ENCODE results near the gene SELENOS.

SELENOS gene

GRCh38 chr15:101240358-101240757 lies 36.9 kb downstream of the SELENOS start:
- Histone ChIP-seq H3K4me3 (ENCODE audit: insufficient read depth in 1 of 2, low read depth in 1 of 2, low read length in 2 of 2) (peak overlapping the region in 1 of 2 experiments; percentile 47), H4K8ac (ENCODE audit: low read length) (no peak overlapping the region), H3K23ac (ENCODE audit: low read length in 2 of 2) (no peak overlapping the region), H2AFZ (ENCODE audit: low read depth, low read length) (no peak overlapping the region), H3K14ac (ENCODE audit: low read length in 2 of 2) (no peak overlapping the region), H3K79me1 (replicated peaks; ENCODE audit: low read length, poor library complexity, severe bottlenecking) (no peaks in the 10 kb centered on the region), H2BK120ac (ENCODE audit: low read depth, low read length) (no peak overlapping the region), H3K27me3 (ENCODE audit: control insufficient read depth in 1 of 2, insufficient read depth in 1 of 2, low read length in 2 of 2) (no peaks in the 10 kb centered on the region), H2BK15ac (ENCODE audit: low read depth, poor library complexity, severe bottlenecking) (no peak overlapping the region), H3K27ac (ENCODE audit: low read length, poor library complexity, severe bottlenecking) (no peak overlapping the region), H3K4ac (ENCODE audit: low read depth in 1 of 2, low read length in 2 of 2) (no peak overlapping the region), H4K91ac (ENCODE audit: low read length) (no peak overlapping the region), H3K9ac (ENCODE audit: low read length) (no peak overlapping the region), H3K18ac (ENCODE audit: low read depth in 1 of 2, low read length in 2 of 2) (no peak overlapping the region), H3K4me2 (ENCODE audit: low read length, poor library complexity, severe bottlenecking) (no peak overlapping the region), H2BK5ac (ENCODE audit: low read depth, low read length, poor library complexity, severe bottlenecking) (no peak overlapping the region), H2BK12ac (ENCODE audit: low read length in 2 of 2) (no peak overlapping the region), H3K36me3 (ENCODE audit: control insufficient read depth in 1 of 2, insufficient read depth in 2 of 2, low read depth in 1 of 2, low read length in 2 of 2) (peaks cover 19 to 28% of the 10 kb centered on the region in 2 experiments), H3K9me3 (ENCODE audit: control insufficient read depth, low read length) (no peaks in the 10 kb centered on the region), H3K4me1 (ENCODE audit: control insufficient read depth, insufficient read depth, low read depth, low read length) (peaks cover 17% of the 10 kb centered on the region), H2AK5ac (ENCODE audit: low read length, severe bottlenecking) (no peak overlapping the region)
- DNase-seq, result no peak
- 87% methylated on average over 4 of the region's 5 CpGs for WGBS

- no peak overlapping the region for H4K8ac ChIP-seq (ENCODE audit: low read length)
- peaks cover 19 to 34% of the 10 kb centered on the region in 2 experiments for H3K36me3 ChIP-seq (ENCODE audit: control insufficient read depth in 1 of 2, insufficient read depth in 2 of 2, low read depth in 1 of 2, low read length in 2 of 2)
- no peak overlapping the region for H3K14ac ChIP-seq (ENCODE audit: low read length in 2 of 2)
- peaks cover 15% of the 10 kb centered on the region for H3K4me1 ChIP-seq (ENCODE audit: control insufficient read depth, insufficient read depth, low read depth, low read length)
- H3K4me2 ChIP-seq (ENCODE audit: low read length, poor library complexity, severe bottlenecking), result no peak overlapping the region
- no peak overlapping the region for H2BK5ac ChIP-seq (ENCODE audit: low read depth, low read length, poor library complexity, severe bottlenecking)
- H2BK120ac ChIP-seq (ENCODE audit: low read depth, low read length), result no peak overlapping the region
- no peak overlapping the region for H2BK15ac ChIP-seq (ENCODE audit: low read depth, poor library complexity, severe bottlenecking)
- no peak overlapping the region for H3K9ac ChIP-seq (ENCODE audit: low read length)
- H3K27ac ChIP-seq (ENCODE audit: low read length, poor library complexity, severe bottlenecking), result no peak overlapping the region
- no peak overlapping the region for H3K23ac ChIP-seq (ENCODE audit: low read length in 2 of 2)
- H3K27me3 ChIP-seq (ENCODE audit: control insufficient read depth in 1 of 2, insufficient read depth in 1 of 2, low read length in 2 of 2), result no peaks in the 10 kb centered on the region
- no peak overlapping the region for H3K4ac ChIP-seq (ENCODE audit: low read depth in 1 of 2, low read length in 2 of 2)
- H4K91ac ChIP-seq (ENCODE audit: low read length), result no peak overlapping the region
- peak overlapping the region in 1 of 2 experiments; percentile 47 for H3K4me3 ChIP-seq (ENCODE audit: insufficient read depth in 1 of 2, low read depth in 1 of 2, low read length in 2 of 2)
- no peak overlapping the region for H2BK12ac ChIP-seq (ENCODE audit: low read length in 2 of 2)
- H3K9me3 ChIP-seq (ENCODE audit: control insufficient read depth, low read length), result no peaks in the 10 kb centered on the region
- H2AFZ ChIP-seq (ENCODE audit: low read depth, low read length), result no peak overlapping the region
- H3K18ac ChIP-seq (ENCODE audit: low read depth in 1 of 2, low read length in 2 of 2), result no peak overlapping the region
- 93% methylated on average over 5 of the region's 6 CpGs for WGBS
- H2AK5ac ChIP-seq (ENCODE audit: low read length, severe bottlenecking), result no peak overlapping the region
- DNase-seq, result no peak
- peaks cover 3% of the 10 kb centered on the region for H3K79me1 ChIP-seq (replicated peaks; ENCODE audit: low read length, poor library complexity, severe bottlenecking)
These were observed 37.6 kb downstream of the SELENOS start for GRCh38 chr15:101239724-101240136.

GRCh38 chr15:101237251-101237650 lies 40.0 kb downstream of the SELENOS start:
- no peak overlapping the region for H2AK5ac ChIP-seq (ENCODE audit: low read length, severe bottlenecking)
- H4K91ac ChIP-seq (ENCODE audit: low read length), result no peak overlapping the region
- no peak overlapping the region for H4K8ac ChIP-seq (ENCODE audit: low read length)
- no peak overlapping the region for H3K4ac ChIP-seq (ENCODE audit: low read depth in 1 of 2, low read length in 2 of 2)
- no peak overlapping the region for H2AFZ ChIP-seq (ENCODE audit: low read depth, low read length)
- no peak overlapping the region for H3K9ac ChIP-seq (ENCODE audit: low read length)
- peaks cover 18 to 50% of the 10 kb centered on the region in 2 experiments for H3K36me3 ChIP-seq (ENCODE audit: control insufficient read depth in 1 of 2, insufficient read depth in 2 of 2, low read depth in 1 of 2, low read length in 2 of 2)
- no peak overlapping the region for H3K18ac ChIP-seq (ENCODE audit: low read depth in 1 of 2, low read length in 2 of 2)
- H3K9me3 ChIP-seq (ENCODE audit: control insufficient read depth, low read length), result no peaks in the 10 kb centered on the region
- H2BK15ac ChIP-seq (ENCODE audit: low read depth, poor library complexity, severe bottlenecking), result no peak overlapping the region
- H2BK12ac ChIP-seq (ENCODE audit: low read length in 2 of 2), result no peak overlapping the region
- DNase-seq, result no peak
- H3K4me1 ChIP-seq (ENCODE audit: control insufficient read depth, insufficient read depth, low read depth, low read length), result peaks cover 10% of the 10 kb centered on the region
- peaks cover 5% of the 10 kb centered on the region for H3K79me1 ChIP-seq (replicated peaks; ENCODE audit: low read length, poor library complexity, severe bottlenecking)
- no peak overlapping the region for H2BK5ac ChIP-seq (ENCODE audit: low read depth, low read length, poor library complexity, severe bottlenecking)
- H2BK120ac ChIP-seq (ENCODE audit: low read depth, low read length), result no peak overlapping the region
- H3K14ac ChIP-seq (ENCODE audit: low read length in 2 of 2), result no peak overlapping the region
- H3K23ac ChIP-seq (ENCODE audit: low read length in 2 of 2), result no peak overlapping the region
- no peaks in the 10 kb centered on the region for H3K27me3 ChIP-seq (ENCODE audit: control insufficient read depth in 1 of 2, insufficient read depth in 1 of 2, low read length in 2 of 2)
- H3K27ac ChIP-seq (ENCODE audit: low read length, poor library complexity, severe bottlenecking), result no peak overlapping the region
- no peak overlapping the region for H3K4me2 ChIP-seq (ENCODE audit: low read length, poor library complexity, severe bottlenecking)
- WGBS, result 97% methylated on average over 12 of the region's 12 CpGs
- no peak overlapping the region for H3K4me3 ChIP-seq (ENCODE audit: insufficient read depth in 1 of 2, low read depth in 1 of 2, low read length in 2 of 2)

GRCh38 chr15:101233651-101234280 lies 43.5 kb downstream of the SELENOS start:
- no peak for DNase-seq
- no peak overlapping the region for H2BK12ac ChIP-seq (ENCODE audit: low read length in 2 of 2)
- peaks cover 7% of the 10 kb centered on the region for H3K4me1 ChIP-seq (ENCODE audit: control insufficient read depth, insufficient read depth, low read depth, low read length)
- no peaks in the 10 kb centered on the region for H3K9me3 ChIP-seq (ENCODE audit: control insufficient read depth, low read length)
- H3K79me1 ChIP-seq (replicated peaks; ENCODE audit: low read length, poor library complexity, severe bottlenecking), result peaks cover 8% of the 10 kb centered on the region
- H4K91ac ChIP-seq (ENCODE audit: low read length), result no peak overlapping the region
- no peaks in the 10 kb centered on the region for H3K27me3 ChIP-seq (ENCODE audit: control insufficient read depth in 1 of 2, insufficient read depth in 1 of 2, low read length in 2 of 2)
- H3K36me3 ChIP-seq (ENCODE audit: control insufficient read depth in 1 of 2, insufficient read depth in 2 of 2, low read depth in 1 of 2, low read length in 2 of 2), result peaks cover 16 to 61% of the 10 kb centered on the region in 2 experiments
- H3K9ac ChIP-seq (ENCODE audit: low read length), result no peak overlapping the region
- H3K4me3 ChIP-seq (ENCODE audit: insufficient read depth in 1 of 2, low read depth in 1 of 2, low read length in 2 of 2), result no peak overlapping the region
- 97% methylated on average over 5 of the region's 5 CpGs for WGBS
- no peak overlapping the region for H3K27ac ChIP-seq (ENCODE audit: low read length, poor library complexity, severe bottlenecking)
- no peak overlapping the region for H3K4me2 ChIP-seq (ENCODE audit: low read length, poor library complexity, severe bottlenecking)
- no peak overlapping the region for H3K14ac ChIP-seq (ENCODE audit: low read length in 2 of 2)
- no peak overlapping the region for H2BK120ac ChIP-seq (ENCODE audit: low read depth, low read length)
- no peak overlapping the region for H2AFZ ChIP-seq (ENCODE audit: low read depth, low read length)
- H2BK15ac ChIP-seq (ENCODE audit: low read depth, poor library complexity, severe bottlenecking), result no peak overlapping the region
- no peak overlapping the region for H3K23ac ChIP-seq (ENCODE audit: low read length in 2 of 2)
- H2BK5ac ChIP-seq (ENCODE audit: low read depth, low read length, poor library complexity, severe bottlenecking), result no peak overlapping the region
- H4K8ac ChIP-seq (ENCODE audit: low read length), result no peak overlapping the region
- H3K18ac ChIP-seq (ENCODE audit: low read depth in 1 of 2, low read length in 2 of 2), result no peak overlapping the region
- H2AK5ac ChIP-seq (ENCODE audit: low read length, severe bottlenecking), result no peak overlapping the region
- H3K4ac ChIP-seq (ENCODE audit: low read depth in 1 of 2, low read length in 2 of 2), result no peak overlapping the region

Measured in mesenchymal stem cell (in vitro differentiated cells and primary cell).